HCT116 (cell line): ENCODE measurements around the gene SNX13. TPM values are rescaled to one million over a fixed set of nuclear protein-coding genes. Genes with fewer than 3 reads are reported as not detected.

Experiments
- ATAC-seq: fragments of 200-7000 bp; cut with Tn5 transposase; 2 replicates; pipeline ENCODE4 v1.9.1; 2020; ENCODE audit warnings: mild to moderate bottlenecking, moderate library complexity
- BruUV-seq: library from RNA; stranded (reverse); fragments of 400-500 nt; replicated peaks from 2 replicates; lab custom pipeline; 2021; lab: Mats Ljungman, UMichigan
- CTCF ChIA-PET: fragments of 300-600 bp; sonication (Branson Sonifier 250); formaldehyde crosslinking; loops from one replicate; lab custom pipeline; 2021; ENCODE audit warnings: antibody characterized with exemption; lab: Charles Lee
- POLR2A ChIA-PET: fragments of 300-600, 350-600 bp; sonication (Branson Sonifier 250); formaldehyde crosslinking; loops from one replicate; lab custom pipeline; 2021; ENCODE audit warnings: antibody characterized with exemption; lab: Charles Lee
- RAD21 ChIA-PET, 2 experiments: fragments of 300-600 bp; sonication (Branson Sonifier 250); formaldehyde crosslinking; loops; one replicate each; lab custom pipeline; 2023; ENCODE audit warnings: low total read pairs in 2 of 2; ENCODE audit not compliant: uncharacterized antibody in 2 of 2, unreplicated experiment in 2 of 2, low non-redundant PET in 1 of 2; lab: Charles Lee
- DNase-seq: peaks from one replicate; pipeline ENCODE4 v3.0.0-alpha.2; 2010; ENCODE audit warnings: low read depth, low spot score
- H2AFZ ChIP-seq: fragments of 200-600 bp; shearing (Covaris generic), sonication (generic); 2 replicates; pipeline ENCODE4 v1.6.1; 2017; ENCODE audit warnings: low read depth, mixed run types, mixed read lengths, antibody characterized with exemption, low read length; ENCODE audit not compliant: poor library complexity, severe bottlenecking
- H3K27ac ChIP-seq: 2 replicates; pipeline ENCODE4 v1.5.1; 2012; ENCODE audit warnings: low read depth, low read length
- H3K27me3 ChIP-seq: fragments of 200-600 bp; sonication (generic); 2 replicates; pipeline ENCODE4 v1.6.1; 2016; ENCODE audit warnings: mixed run types, low read length, mixed read lengths; ENCODE audit not compliant: insufficient read depth
- H3K36me3 ChIP-seq, 2 experiments: fragments of 200-500 bp in 1 of 2; fragments of 200-600 bp in 1 of 2; sonication (Bioruptor generic) in 1 of 2; sonication (generic) in 1 of 2; 2 replicates each; pipeline versions ENCODE4 v1.5.1 to v1.6.1; 2014 to 2016; ENCODE audit warnings: low read length in 2 of 2, inconsistent platforms in 1 of 2, mixed read lengths in 1 of 2, mixed run types in 1 of 2; ENCODE audit not compliant: insufficient read depth in 2 of 2, control insufficient read depth in 1 of 2
- H3K4me1 ChIP-seq, 2 experiments: fragments of 200-600 bp in 1 of 2; sonication (generic) in 1 of 2; 2 replicates each; pipeline versions ENCODE4 v1.5.1 to v1.6.1; 2012 to 2017; ENCODE audit warnings: low read length in 2 of 2, inconsistent platforms in 1 of 2, mild to moderate bottlenecking in 1 of 2, mixed read lengths in 1 of 2, mixed run types in 1 of 2, moderate library complexity in 1 of 2; ENCODE audit not compliant: insufficient read depth in 2 of 2, control insufficient read depth in 1 of 2
- H3K4me2 ChIP-seq: fragments of 200-600 bp; sonication (generic); 2 replicates; pipeline ENCODE4 v1.6.1; 2017; ENCODE audit warnings: mixed run types, low read length, mixed read lengths
- H3K4me3 ChIP-seq, 2 experiments: fragments of 200-600 bp in 1 of 2; sonication (generic) in 1 of 2; replicated peaks in 1 of 2; 2 replicates each; pipeline ENCODE4 v1.5.1; 2011 to 2016; ENCODE audit warnings: low read length in 2 of 2, control low read depth in 1 of 2, low read depth in 1 of 2, mild to moderate bottlenecking in 1 of 2, mixed read lengths in 1 of 2, mixed run types in 1 of 2
- H3K79me2 ChIP-seq: fragments of 200-600 bp; sonication (generic); 2 replicates; pipeline ENCODE4 v1.6.1; 2017; ENCODE audit warnings: mild to moderate bottlenecking, mixed run types, low read length, moderate library complexity, mixed read lengths; ENCODE audit not compliant: insufficient read depth
- H3K9ac ChIP-seq: fragments of 200-600 bp; sonication (generic); 2 replicates; pipeline ENCODE4 v1.6.1; 2016; ENCODE audit warnings: low read length, mixed read lengths
- H3K9me2 ChIP-seq: fragments of 200-600 bp; sonication (generic), shearing (Covaris generic); 2 replicates; pipeline ENCODE4 v1.6.1; 2017; ENCODE audit warnings: mixed run types, mild to moderate bottlenecking, moderate library complexity; ENCODE audit not compliant: insufficient read depth
- H3K9me3 ChIP-seq, 2 experiments: fragments of 200-500 bp in 1 of 2; fragments of 200-600 bp in 1 of 2; sonication (Bioruptor generic) in 1 of 2; sonication (generic) in 1 of 2; 2 replicates each; pipeline ENCODE4 v1.6.1; 2014 to 2017; ENCODE audit warnings: low read length in 2 of 2, mixed read lengths in 2 of 2, inconsistent platforms in 1 of 2, low read depth in 1 of 2, mild to moderate bottlenecking in 1 of 2, mixed run types in 1 of 2, moderate library complexity in 1 of 2; ENCODE audit not compliant: control insufficient read depth in 1 of 2, insufficient read depth in 1 of 2
- H4K20me1 ChIP-seq: fragments of 200-600 bp; sonication (generic), shearing (Covaris generic); 2 replicates; pipeline ENCODE4 v1.6.1; 2017; ENCODE audit warnings: mixed run types, mild to moderate bottlenecking, moderate library complexity; ENCODE audit not compliant: insufficient read depth
- ATF3 ChIP-seq: IDR thresholded peaks from 2 replicates; pipeline ENCODE4 v1.6.1; 2012
- CBX3 ChIP-seq: IDR thresholded peaks from 2 replicates; pipeline ENCODE4 v1.6.1; 2012; ENCODE audit warnings: low read depth
- CEBPB ChIP-seq: IDR thresholded peaks from 2 replicates; pipeline ENCODE4 v1.6.1; 2012; ENCODE audit warnings: low read depth
- ELF1 ChIP-seq: IDR thresholded peaks from 2 replicates; pipeline ENCODE4 v1.6.1; 2012; ENCODE audit warnings: low read depth, borderline replicate concordance
- EZH2 ChIP-seq: fragments of 200-600 bp; sonication (generic); IDR thresholded peaks from 2 replicates; pipeline ENCODE4 v1.6.1; 2017; ENCODE audit warnings: antibody characterized with exemption, mixed run types
- EZH2phosphoT487 ChIP-seq: fragments of 200-600 bp; IDR thresholded peaks from 2 replicates; pipeline ENCODE4 v1.6.1; 2018; ENCODE audit warnings: antibody characterized with exemption, borderline replicate concordance
- FOSL1 ChIP-seq: IDR thresholded peaks from 2 replicates; pipeline ENCODE4 v1.6.1; 2012; ENCODE audit warnings: low read depth
- JUND ChIP-seq: IDR thresholded peaks from 2 replicates; pipeline ENCODE4 v1.6.1; 2012
- MAX ChIP-seq: IDR thresholded peaks from 2 replicates; pipeline ENCODE4 v1.6.1; 2012
- POLR2A ChIP-seq: IDR thresholded peaks from 2 replicates; pipeline ENCODE4 v1.7.0; 2011; ENCODE audit warnings: borderline replicate concordance; ENCODE audit not compliant: insufficient read depth, insufficient read length; ENCODE audit errors: extremely low read depth
- POLR2AphosphoS5 ChIP-seq: IDR thresholded peaks from 2 replicates; pipeline ENCODE4 v1.6.1; 2011; ENCODE audit warnings: mild to moderate bottlenecking, low read depth, low read length, moderate library complexity
- RAD21 ChIP-seq: IDR thresholded peaks from 2 replicates; pipeline ENCODE4 v1.6.1; 2012; ENCODE audit warnings: low read depth, mild to moderate bottlenecking
- REST ChIP-seq: IDR thresholded peaks from 2 replicates; pipeline ENCODE4 v1.6.1; 2012; ENCODE audit warnings: low read depth
- SIN3A ChIP-seq: IDR thresholded peaks from 2 replicates; pipeline ENCODE4 v1.6.1; 2012; ENCODE audit warnings: low read depth
- SP1 ChIP-seq: IDR thresholded peaks from 2 replicates; pipeline ENCODE4 v1.6.1; 2012; ENCODE audit warnings: low read depth
- TCF7L2 ChIP-seq: IDR thresholded peaks from 2 replicates; pipeline ENCODE4 v1.7.0; 2011; ENCODE audit warnings: borderline replicate concordance, inconsistent platforms; ENCODE audit not compliant: insufficient read depth, insufficient read length; ENCODE audit errors: extremely low read depth
- YY1 ChIP-seq: IDR thresholded peaks from 2 replicates; pipeline ENCODE4 v1.6.1; 2011; ENCODE audit warnings: low read length, low read depth, moderate library complexity, mild to moderate bottlenecking; ENCODE audit not compliant: insufficient replicate concordance; ENCODE audit errors: extremely low read depth
- ZBTB33 ChIP-seq: IDR thresholded peaks from 2 replicates; pipeline ENCODE4 v1.6.1; 2011; ENCODE audit warnings: mild to moderate bottlenecking, low read length, moderate library complexity; ENCODE audit not compliant: insufficient replicate concordance; ENCODE audit errors: extremely low read depth
- intact Hi-C: fragments of 100-400 bp; cut with micrococcal nuclease; formaldehyde crosslinking; loops from 2 replicates; pipeline ENCODE4 v1.10.0; 2022
- total RNA-seq: library from RNA; stranded (reverse); gene quantifications from one replicate; pipeline ENCODE4 v1.2.1, GENCODE V29; 2021; ENCODE audit not compliant: unreplicated experiment

Gene SNX13
- total RNA-seq, 1 experiment from 2014 or later: 33.4 TPM

GRCh38 chr7:17746020-17746530 is 194.2 kb downstream of the SNX13 start:
- no peak overlapping the region for H3K27ac ChIP-seq
- no peak overlapping the region for H2AFZ ChIP-seq
- BruUV-seq: no TSS peak
- intact Hi-C loops: no loop called here
- no peak overlapping the region for H3K4me3 ChIP-seq
- H4K20me1 ChIP-seq: no peaks in the 10 kb centered on the region
- ChIA-PET CTCF (no interaction called here), POLR2A (no interaction called here), RAD21 (no interaction called here)
- H3K4me2 ChIP-seq: no peak overlapping the region
- no peak for DNase-seq
- ATAC-seq: no peak
- no peaks in the 10 kb centered on the region for H3K9me2 ChIP-seq
- no peaks in the 10 kb centered on the region for H3K79me2 ChIP-seq
- H3K27me3 ChIP-seq: no peaks in the 10 kb centered on the region
- H3K9me3 ChIP-seq: no peaks in the 10 kb centered on the region
- TF ChIP-seq RAD21 (no peak), SIN3A (no peak), JUND (no peak), YY1 (no peak), MAX (no peak), FOSL1 (no peak), ATF3 (no peak), REST (no peak), EZH2phosphoT487 (no peak), CBX3 (no peak), EZH2 (no peak), SP1 (no peak), ZBTB33 (no peak), ELF1 (no peak), TCF7L2 (no peak), CEBPB (no peak), POLR2AphosphoS5 (no peak), POLR2A (no peak)
- H3K9ac ChIP-seq: no peak overlapping the region
- H3K36me3 ChIP-seq: no peaks in the 10 kb centered on the region; a peak in 1 of 4 replicates
- H3K4me1 ChIP-seq: no peaks in the 10 kb centered on the region
